Occipital lobe (tissue), 2 donors: Measurements from ENCODE around the gene TMEM86A. TPM values are rescaled to one million over a fixed set of nuclear protein-coding genes. Genes with fewer than 3 reads are reported as not detected.
"Not testable (repeated sequence)": the region's sequence is repeated elsewhere in the genome, so short reads cannot be mapped to it uniquely, and the experiment has no call there.

Source experiments
- DNase-seq: peaks from one replicate; lab custom pipeline; 2025; lab: John Stamatoyannopoulos, UW
- total RNA-seq: library from RNA; depleted of rRNA; stranded (reverse); fragments of >200 nt; gene quantifications from one replicate; pipeline ENCODE4 v1.2.3, GENCODE V29; 2014

Gene TMEM86A, protein sequence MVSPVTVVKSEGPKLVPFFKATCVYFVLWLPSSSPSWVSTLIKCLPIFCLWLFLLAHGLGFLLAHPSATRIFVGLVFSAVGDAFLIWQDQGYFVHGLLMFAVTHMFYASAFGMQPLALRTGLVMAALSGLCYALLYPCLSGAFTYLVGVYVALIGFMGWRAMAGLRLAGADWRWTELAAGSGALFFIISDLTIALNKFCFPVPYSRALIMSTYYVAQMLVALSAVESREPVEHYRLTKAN
- total RNA-seq: 6.9 TPM

DNA sequence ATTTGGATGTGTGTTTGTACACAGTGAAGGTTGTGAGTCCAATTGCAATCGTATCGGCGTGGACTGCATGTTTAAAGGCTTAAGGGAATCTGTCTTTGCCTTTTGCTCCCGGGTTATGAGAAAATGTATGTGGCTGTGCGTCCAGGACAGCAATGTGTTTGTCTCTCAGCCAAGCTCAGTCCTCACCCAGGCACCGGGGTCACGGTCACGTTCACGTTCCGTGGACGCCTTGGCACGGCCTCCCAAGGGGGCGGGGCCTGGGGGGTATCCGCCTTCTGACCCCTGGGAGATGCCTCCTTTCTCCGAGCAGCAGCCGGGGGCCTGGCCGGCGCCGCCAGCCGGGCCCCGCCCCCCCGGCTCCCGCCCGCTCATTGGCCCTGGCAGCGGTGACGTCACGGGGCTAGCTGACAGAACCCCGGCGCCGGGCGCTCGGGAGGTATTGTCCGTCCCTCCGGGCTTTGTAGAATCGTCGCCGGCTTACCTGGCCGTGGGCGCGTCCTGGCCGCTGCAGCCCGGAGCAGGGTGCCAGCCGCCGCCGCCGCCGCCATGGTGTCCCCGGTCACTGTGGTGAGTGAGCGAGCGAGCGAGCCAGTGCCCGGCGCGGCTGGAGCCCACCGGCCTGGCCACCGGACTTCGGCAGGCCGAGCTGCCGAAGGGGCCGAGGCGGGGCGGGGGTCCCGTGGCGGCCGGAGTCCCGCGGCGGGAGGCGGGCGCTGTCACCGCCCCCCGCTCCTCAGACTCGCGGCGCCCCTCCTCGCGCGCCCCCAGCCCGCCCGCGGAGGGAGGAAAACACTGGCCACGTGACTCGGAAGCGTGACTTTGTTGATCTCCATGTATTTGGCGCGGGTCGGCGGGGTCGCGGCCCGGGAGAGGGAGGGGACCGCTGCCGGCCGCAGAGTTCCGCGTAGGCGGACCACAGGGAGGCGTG is at the start of gene TMEM86A:
Gene TMEM86A, plus strand, starts transcription at position 439 of the 928 bp plus-strand sequence. Its CDS starts 108 bp downstream, at position 547.
- peak; percentile 90 for DNase-seq

DNA sequence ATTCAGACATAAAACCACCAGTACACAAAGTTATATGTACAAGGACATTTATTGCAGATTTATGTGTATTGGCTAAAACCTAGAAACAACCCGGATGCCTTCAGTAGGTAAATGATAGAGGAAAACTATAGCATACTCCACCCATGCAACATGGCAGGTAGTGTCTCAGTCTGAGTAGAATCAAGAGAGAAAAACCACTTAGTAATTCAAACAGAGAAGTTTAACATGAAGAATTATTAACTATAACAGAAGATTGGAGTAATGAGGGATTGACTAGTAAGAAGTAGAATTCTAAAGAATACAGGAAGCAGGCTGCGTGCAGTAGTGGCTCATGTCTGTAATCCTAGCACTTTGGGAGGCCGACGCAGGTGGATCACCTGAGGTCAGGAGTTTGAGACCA is 48.2 kb upstream of the TMEM86A start:
- no peak for DNase-seq

DNA sequence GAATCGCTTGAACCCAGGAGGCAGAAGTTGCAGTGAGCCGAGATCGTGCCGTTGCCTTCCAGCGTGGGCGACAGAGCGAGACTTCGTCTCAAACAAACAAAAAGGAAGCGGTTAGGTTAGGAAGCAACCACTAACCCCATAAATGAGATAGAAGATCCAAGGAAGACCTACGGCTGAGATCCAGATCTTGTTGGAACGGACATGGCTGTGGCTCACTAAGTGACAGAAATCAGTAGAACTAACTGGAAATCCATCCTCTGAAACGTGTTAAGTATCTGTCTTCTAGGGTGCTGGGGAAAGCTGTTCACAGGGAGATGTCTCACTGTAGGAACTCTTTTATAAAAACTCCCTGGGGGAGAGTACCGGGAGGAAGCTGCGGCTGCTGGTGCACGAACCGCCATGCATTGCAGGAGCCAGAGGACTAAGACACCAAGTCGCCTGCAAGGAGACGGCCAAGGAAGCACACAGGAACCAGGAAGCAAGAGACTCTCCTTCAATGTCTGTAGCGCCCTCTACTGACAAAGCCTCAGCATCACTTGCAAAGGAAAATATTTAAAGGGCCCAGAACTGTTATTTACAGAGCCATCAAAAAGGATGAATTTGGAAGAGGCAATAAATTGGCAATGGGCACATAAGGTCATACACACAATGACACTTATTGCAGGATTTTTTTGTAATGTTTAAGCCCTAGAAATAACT is 47.6 kb upstream of the TMEM86A start:
- no peak for DNase-seq

DNA sequence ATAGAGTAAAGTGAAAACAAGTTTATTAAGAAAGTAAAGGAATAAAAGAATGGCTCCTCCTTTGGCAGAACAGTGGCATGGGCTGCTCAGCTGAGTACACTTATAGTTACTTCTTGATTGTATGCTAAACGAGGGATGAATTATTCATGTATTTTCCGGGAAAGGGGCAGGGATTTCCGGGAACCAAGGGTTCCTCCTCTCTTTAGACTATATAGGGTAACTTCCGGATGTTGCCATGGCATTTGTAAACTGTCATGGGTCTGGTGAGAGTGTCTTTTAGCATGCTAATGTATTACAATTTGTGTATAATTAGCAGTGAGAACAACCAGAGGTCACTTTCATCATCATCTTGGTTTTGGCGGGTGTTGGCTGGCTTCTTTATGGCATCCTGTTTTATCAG is 40.9 kb upstream of the TMEM86A start:
- no peak for DNase-seq

DNA sequence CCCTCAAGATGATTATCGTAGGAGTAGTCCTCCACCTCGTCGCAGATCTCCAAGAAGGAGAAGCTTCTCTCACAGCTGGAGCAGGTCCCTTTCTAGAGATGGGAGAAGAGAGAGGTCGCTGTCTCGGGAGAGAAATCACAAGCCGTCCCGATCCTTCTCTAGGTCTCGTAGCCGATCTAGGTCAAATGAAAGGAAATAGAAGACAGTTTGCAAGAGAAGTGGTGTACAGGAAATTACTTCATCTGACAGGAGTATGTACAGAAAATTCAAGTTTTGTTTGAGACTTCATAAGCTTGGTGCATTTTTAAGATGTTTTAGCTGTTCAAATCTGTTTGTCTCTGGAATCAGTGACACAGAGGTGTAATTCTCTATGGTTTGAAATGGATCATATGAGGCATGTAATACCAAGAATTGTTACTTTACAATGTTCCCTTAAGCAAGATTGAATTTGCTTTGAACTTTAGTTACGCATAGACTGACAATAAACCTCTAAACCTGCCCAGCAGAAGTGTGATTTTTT is 33.2 kb upstream of the TMEM86A start:
- not testable (repeated sequence) for DNase-seq

DNA sequence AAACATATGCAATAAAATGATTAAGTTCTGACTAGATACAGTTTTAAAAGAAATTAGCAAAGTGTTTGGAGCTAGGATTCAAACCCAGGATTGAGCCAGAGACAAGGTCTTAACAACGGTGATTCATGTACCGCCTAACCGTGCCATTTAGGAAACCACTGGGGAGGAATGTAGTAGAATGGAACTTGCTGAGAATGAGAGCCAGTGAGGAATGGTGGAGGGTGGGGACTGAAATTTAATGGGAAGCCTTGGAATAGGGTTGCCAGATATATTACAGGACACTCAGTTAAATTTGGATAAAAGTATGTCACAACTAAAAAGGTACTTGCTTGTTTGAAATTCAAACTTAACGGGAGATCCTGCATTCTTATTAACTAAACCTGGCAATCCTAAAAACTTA is 30.4 kb upstream of the TMEM86A start:
- no peak for DNase-seq

DNA sequence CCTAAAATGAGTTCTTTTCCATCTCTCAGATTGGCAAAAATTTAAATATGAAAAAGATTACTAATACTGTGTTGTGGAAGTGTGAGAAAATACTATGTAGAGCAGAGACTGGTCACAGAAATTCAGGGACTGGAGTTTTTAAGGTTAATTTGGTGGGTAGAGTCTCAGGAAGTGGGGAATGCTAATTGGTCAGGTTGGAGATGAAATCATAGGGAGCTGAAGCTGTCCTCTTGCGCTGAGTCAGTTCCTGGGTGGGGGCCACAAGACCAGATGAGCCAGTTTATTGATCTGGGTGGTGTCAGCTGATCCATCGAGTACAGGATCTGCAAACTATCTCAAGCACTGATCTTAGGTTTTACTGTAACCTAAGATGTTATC is 29.4 kb upstream of the TMEM86A start:
- no peak for DNase-seq

DNA sequence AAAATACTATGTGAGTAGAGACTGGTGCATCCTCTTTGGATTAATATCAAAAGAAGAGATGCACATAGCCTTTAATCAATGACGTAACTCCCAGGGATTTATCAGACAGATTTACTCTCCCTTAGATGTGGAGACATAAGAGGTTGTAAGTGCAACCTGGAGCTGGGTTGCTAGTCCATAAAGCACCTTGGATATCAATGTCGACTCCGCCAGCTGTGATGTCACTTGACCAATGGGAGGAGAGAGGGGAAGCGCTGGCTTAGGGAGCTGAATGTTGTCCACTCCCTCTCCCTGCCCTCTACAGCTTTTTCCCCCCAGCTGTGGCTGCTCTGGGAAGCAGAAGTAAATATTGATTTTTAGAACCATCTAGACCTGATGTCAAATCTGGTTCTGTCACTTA is 28.9 kb upstream of the TMEM86A start:
- no peak for DNase-seq

DNA sequence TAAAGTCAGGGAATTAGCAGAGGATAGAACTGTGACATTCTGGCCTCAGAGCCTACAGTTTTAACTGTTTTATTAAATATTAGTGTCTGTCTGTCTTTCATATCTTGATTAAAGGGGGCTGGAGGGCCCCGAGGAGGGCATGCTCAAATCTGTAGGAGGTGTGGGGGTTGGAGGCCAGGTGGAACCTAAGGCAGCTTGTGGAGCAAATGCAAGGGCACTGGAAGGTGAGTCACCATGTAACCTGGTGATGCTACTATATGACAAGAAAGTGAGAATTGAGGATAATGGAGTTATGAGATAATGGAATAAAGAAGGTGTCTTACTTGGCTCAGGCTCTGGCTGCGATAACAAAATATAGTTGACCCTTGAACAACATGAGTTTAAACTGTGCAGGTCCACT is 27.3 kb upstream of the TMEM86A start:
- DNase-seq: no peak

DNA sequence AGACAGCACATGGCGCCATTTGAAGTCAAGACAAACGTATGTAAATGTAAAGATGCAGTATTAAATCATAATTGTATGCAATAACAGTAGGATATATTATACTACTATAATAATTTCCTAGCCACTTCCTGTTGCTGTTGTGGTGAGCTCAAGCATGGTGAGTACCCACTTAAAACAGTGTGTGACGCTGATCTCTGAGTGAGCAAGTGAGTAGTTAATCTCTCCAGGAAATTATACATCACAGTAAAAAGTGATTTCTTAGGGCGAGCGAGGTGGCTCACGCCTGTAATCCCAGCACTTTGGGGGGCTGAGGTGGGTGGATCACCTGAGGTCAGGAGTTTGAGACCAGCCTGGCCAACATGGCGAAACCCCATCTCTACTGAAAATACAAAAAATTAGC is 26.4 kb upstream of the TMEM86A start:
- DNase-seq: not testable (repeated sequence)

DNA sequence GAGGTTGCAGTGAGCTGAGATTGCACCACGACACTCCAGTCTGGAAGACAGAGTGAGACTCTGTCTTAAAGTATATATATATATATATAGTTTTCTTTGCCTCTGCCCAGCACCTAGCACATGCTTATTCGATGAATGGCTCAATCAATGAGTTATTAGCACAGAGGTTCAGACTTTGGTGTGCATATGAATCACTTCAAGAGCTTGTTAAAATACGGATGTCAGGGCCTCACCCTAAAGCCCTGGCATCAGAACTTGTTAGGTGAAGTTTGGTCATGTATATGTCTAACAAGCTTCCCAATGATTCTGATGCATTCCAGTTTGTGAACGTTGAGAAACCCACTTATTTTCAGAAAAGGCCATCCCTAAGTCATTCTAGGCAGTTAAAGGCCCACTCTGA is 21.8 kb upstream of the TMEM86A start:
- DNase-seq: no peak

DNA sequence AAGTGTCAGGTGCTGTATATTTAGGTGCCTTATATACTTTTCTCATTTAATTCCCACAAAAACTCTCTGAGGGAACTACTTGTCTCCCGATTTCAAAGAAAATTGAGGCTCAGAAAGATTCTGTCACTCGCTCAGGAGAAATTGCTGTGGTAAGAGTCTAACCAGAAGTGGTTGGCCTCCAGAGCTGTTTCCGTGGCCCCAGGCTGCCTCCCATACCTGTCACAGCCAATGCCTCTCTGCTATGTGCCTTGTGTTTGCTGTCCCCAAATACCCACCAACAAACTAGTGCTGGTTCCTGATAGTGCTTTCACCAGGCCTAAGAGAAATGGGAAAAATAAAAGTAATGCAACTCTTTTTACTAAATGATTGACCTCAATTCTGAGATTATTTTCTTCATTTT is 21.0 kb upstream of the TMEM86A start:
- no peak for DNase-seq

DNA sequence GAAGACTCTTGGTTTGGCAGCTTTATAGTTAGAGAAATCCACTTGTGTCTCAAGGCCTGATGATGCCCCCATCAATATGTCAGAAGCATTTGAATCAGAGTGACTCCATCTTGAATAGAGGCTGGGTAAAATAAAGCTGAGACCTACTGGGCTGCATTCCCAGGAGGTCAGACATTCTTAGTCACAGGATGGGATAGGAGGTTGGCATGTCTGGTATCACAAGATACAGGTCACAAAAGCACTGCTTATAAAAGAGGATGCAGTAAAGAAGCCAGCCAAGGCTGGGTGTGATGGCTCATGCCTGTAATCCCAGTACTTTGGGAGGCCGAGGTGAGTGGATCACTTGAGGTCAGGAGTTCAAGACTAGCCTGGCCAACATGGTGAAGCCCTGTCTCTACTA is 16.6 kb upstream of the TMEM86A start:
- not testable (repeated sequence) for DNase-seq

DNA sequence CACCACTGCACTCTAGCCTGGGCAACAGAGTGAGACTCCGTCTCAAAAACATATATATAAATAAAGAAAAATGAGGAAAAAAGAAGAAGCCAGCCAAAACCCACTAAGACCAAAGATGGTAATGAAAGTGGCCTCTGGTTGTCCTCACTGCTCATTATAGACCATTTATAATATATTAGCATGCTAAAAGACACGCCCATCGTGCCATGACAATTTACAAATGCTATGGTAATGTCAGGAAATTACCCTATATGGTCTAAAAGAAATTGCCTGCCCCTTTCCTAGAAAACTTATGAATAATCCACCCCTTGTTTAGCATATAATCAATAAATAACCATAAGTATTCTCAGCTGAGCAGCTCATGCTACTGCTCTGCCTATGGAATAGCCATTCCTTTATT is 16.1 kb upstream of the TMEM86A start:
- DNase-seq: no peak

DNA sequence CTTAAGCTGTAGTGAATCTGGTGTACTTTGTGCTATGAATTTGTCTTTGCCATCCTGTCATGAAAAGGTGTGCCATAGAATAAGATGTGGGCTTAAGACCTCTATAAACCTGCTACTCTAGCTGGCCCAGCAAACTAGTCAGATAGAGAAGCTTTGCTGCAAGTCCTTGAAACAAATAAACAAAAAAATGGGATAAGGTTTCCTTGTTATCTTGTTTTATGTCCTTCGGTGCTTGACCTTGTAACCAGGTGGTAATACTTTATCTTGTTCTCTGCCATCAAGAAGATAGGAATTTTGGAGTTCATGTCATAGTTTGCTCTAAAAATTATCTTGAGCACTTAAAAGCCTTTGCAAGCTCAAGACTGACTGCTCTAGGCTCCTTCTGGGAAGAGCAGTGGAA is 14.3 kb upstream of the TMEM86A start:
- no peak for DNase-seq

DNA sequence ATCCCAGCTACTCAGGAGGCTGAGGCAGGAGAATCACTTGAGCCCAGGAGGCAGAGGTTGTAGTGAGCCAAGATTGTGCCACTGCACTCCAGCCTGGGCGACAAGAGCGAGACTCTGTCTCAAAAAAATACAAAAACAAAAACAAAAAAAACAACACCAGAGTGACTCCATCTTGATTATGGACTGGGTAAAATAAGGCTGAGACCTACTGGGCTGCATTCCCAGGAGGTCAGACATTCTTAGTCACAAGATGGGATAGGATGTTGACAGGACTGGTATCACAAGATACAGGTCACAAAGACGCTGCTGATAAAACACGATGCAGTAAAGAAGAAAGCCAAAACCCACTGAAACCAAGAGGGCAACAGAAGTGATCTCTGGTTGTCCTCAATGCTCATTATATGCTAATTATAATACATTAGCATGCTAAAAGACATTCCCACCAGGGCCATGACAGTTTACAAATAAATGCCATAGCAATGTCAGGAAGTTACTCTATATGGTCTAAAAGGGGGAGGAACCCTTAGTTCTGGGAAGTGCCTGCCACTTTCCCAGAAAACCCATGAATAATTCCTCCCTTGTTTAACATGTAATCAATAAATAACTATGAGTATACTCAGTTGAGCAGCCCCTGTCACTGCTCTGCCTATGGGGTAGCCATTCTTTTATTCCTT is 7.0 kb upstream of the TMEM86A start:
- DNase-seq: not testable (repeated sequence)

DNA sequence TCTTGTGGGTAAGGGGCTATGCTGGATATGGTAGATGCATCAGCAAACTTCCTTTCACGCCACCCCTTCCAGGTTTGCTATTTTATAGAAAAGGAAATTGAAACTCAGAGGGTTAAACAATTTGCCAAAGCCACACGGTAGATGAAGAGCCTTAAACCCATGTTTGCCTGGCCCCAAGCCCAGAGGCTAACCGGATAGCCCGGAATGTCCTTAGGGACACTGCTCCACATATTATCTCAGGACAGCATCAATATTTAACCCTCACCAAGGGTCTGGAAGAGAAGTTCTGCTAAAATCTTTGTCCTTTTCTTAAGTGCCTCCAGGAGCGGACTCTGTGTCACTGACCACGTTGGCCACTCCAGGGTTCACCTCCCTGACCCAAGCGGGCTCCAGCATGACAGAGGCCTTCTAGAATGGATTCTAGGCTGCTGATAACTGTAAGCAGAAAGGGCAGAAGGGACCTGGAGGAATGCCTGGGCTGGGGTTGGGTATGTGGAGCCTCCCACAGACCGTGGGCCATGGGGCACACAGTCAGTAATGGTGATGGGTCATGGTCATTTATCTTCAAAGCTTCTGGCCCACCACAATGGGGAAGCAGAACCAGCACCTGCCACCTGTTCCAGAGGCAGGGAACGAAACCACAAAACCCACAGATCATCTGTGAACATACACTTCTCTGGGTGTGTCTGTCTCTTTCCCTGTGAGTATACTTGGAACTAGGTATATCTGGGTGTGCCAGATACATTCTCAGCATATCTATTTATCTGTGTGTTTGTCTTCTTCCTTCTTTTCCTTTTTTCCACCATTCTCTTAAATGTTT is 5.4 kb upstream of the TMEM86A start:
- no peak for DNase-seq

DNA sequence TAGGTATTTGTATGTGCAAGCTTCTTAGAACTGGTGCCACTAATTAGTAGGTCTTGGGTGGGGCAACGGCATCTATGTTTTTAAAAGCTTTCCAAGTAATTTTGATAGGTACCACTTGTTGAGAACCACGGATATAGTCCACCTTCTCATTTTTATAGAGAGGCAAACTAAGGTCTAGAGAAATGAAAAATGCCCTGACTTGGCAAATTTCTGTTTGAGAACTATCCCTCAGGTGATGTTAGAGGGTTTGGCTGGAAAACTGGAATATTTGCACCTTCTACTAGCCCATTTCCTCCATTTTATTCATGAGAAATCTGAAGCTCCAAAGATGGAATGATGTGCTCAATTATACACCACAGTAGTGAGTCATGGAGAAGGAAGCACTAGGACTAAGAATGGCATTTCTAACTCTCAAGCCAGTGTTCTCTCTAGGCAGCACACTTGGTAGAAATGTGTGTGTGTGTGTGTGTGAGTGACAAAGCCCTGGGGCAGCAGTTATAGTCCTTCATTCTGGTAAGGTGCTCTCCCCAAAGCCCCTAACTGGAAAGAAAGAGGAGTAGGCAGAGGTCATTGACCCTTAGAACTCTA is 1.8 kb upstream of the TMEM86A start:
- DNase-seq: no peak

DNA sequence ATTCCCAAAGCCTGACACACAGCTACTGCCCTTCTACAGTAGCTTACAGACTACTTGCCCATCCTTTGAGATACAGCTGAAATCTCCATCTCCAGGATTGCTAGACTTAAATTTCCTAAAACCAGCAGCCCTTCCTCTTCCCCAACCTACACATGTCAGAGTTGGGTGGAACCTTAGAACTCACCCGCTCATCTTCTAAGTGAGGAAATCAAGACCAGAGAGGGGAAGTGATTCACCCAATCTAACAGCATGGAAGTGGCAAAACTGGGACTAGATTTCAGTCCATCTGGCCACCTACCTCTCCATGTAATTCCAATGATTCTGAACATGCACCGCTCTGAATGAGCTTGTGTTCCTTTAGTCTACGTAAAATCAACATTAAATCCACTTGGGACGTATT is 1.0 kb upstream of the TMEM86A start:
- DNase-seq: no peak

DNA sequence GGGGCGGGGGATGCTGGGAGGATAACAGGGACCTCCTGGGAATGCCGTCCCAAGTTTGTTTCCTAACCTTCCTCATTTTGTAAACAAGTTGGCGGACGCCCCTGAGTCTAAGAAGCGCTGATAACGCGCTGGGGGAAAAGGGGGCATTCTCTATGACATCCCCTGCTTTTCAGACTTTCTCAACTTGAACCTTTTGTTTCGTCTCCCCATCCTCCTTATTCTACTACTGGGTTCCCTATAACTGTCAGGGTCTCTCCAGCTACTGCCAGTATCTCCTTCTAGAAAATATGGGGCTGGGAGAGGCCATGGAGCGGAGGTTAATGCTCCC is 654 bp downstream of the TMEM86A start:
- DNase-seq: no peak
